Adrenal gland (tissue), 12 donors: ENCODE results near the gene SKOR1. TPM values are rescaled to one million over a fixed set of nuclear protein-coding genes. Genes with fewer than 3 reads are reported as not detected.
A peak's percentile ranks its signal among the peaks of the same experiment; 100 is the strongest.

Experiments used
- DNase-seq, 7 donors: peaks; one replicate each; pipeline ENCODE4 v3.0.0-alpha.2; 2019 to 2020
- H3K27ac ChIP-seq, 5 donors: fragments of 200-600 bp; sonication (generic) in 4 of 5; 1 replicate in 3 of 5; 2 replicates in 2 of 5; pipeline versions ENCODE4 v1.5.1 to v1.8.0; 2016 to 2020; ENCODE audit warnings: mild to moderate bottlenecking in 1 of 5
- H3K27me3 ChIP-seq: fragments of 200-600 bp; 2 replicates; pipeline ENCODE4 v1.8.0; 2021
- H3K36me3 ChIP-seq, 2 donors: fragments of 200-600 bp; replicated peaks in 1 of 2; 1 replicate in 1 of 2; 2 replicates in 1 of 2; pipeline versions ENCODE4 v1.5.1 to v1.8.0; 2018 to 2022
- H3K4me1 ChIP-seq, 2 donors: fragments of 200-600 bp; replicated peaks in 1 of 2; 1 replicate in 1 of 2; 2 replicates in 1 of 2; pipeline versions ENCODE4 v1.5.1 to v1.8.0; 2018 to 2021
- H3K4me3 ChIP-seq, 4 donors: fragments of 200-600 bp; sonication (generic) in 3 of 4; one replicate each; pipeline ENCODE4 v1.5.1; 2016 to 2018
- H3K9me3 ChIP-seq, 3 donors: fragments of 200-600 bp; sonication (generic) in 1 of 3; replicated peaks in 1 of 3; 1 replicate in 2 of 3; 2 replicates in 1 of 3; pipeline versions ENCODE4 v1.5.1 to v1.8.0; 2016 to 2021
- CTCF ChIP-seq, 6 experiments: fragments of 450-650 bp in 4 of 6; fragments of 200-600 bp in 2 of 6; sonication (generic) in 1 of 6; IDR thresholded peaks; 1 replicate in 5 of 6; 2 replicates in 1 of 6; pipeline versions ENCODE4 v1.5.1 to v1.8.0; 2016 to 2021; ENCODE audit warnings: antibody characterized with exemption in 6 of 6, mild to moderate bottlenecking in 2 of 6, moderate library complexity in 1 of 6
- POLR2A ChIP-seq, 2 donors: fragments of 450-650 bp; IDR thresholded peaks; one replicate each; pipeline ENCODE4 v1.6.1; 2017; ENCODE audit warnings: antibody characterized with exemption in 2 of 2, mild to moderate bottlenecking in 2 of 2, moderate library complexity in 1 of 2
- WGBS, 4 donors: extraction: QIAGEN DNeasy Blood & Tissue Kit in 2 of 4; methylation state at CpG; one replicate each; pipeline versions ENCODE4 v1.1.5 to v1.1.7; 2013 to 2017; 5-methylcytosine and 5-hydroxymethylcytosine counted together
- intact Hi-C, 2 donors: fragments of 100-400 bp; cut with DNase I; formaldehyde crosslinking; loops; one replicate each; pipeline versions ENCODE4 v1.14.1 to v1.15.0; 2022 to 2023
- polyA plus RNA-seq, 3 donors: library from polyadenylated mRNA; stranded (reverse); fragments of 200-250 nt in 2 of 3; fragments of 350-450 nt in 1 of 3; fragmentation: Illumina TruSeq in 1 of 3; extraction: RNeasy Lipid Tissue Mini Kit (QIAGEN cat#74804) in 1 of 3; gene quantifications; one replicate each; pipeline ENCODE4 v1.2.3, GENCODE V29; 2013 to 2014
- total RNA-seq, 9 donors: library from RNA; depleted of rRNA in 4 of 9; stranded (reverse); fragments of >200 nt in 4 of 9; fragments of 120-200 nt in 1 of 9; fragmentation: NEBNext Ultra II Directional in 1 of 9; extraction: Animal tissue kit (Norgen Biotek cat#: 25700) in 1 of 9; gene quantifications; one replicate each; pipeline versions ENCODE4 v1.1.0 to v1.2.4, GENCODE V29; 2013 to 2023
- donor health status: healthy with polysubstance abuse.
- donor health status: Bipolar disorder and iron deficiency.
- donor health status: DM: yes; HTN: yes; CAD: no.
- donor health status: DM: no; HTN: no; CAD: no.
- donor health status: DM: no; HTN: no; CAD: no.
- donor health status: DM: yes; HTN: yes; CAD: no.

SKOR1 gene
- total and polyA plus RNA-seq, 12 donors, result 0.17 to 1.3 (median 0.53) TPM; not detected in 1

GRCh38 chr15:67796196-67797127, 28.8 kb upstream of the SKOR1 start:
- Histone ChIP-seq H3K27ac (no peak overlapping the region), H3K27me3 (no peaks in the 10 kb centered on the region), H3K4me3 (no peak overlapping the region), H3K9me3 (no peaks in the 10 kb centered on the region), H3K4me1 (peaks cover 0 to 11% of the 10 kb centered on the region in 2 donors), H3K36me3 (no peaks in the 10 kb centered on the region)
- peak in 1 of 7 donors; percentile 33 for DNase-seq
- 73 to 86% (median 81%) methylated on average over 4 of the region's 4 CpGs for WGBS, 4 donors
- TF ChIP-seq POLR2A (IDR thresholded peaks at IDR 0.05), result no peak
- TF ChIP-seq CTCF (IDR thresholded peaks at IDR 0.05), result no peak
- intact Hi-C loops, result no loop called here

DNA sequence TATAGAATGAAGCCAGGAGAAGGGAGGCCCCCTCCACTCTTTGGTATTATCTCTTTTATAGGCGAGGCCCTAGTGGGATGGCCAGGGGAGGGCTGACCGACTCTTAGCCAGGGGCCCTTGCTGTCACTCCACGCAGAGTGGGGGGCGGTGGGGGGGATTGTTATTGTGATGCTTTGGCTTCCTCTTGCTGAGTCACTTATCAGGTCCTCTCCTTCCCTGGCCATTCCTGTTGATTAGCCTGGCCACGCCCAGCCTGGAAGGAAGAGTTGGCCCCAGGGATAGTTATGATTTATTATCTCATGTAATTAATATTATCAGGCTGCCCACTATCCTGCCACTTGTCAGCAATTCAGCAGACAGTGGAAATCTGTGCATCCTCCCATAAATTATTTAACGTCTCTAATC, 25.5 kb upstream of the SKOR1 start:
- DNase-seq, result peak in 3 of 7 donors; percentile 30 to 61 (median 35)
- intact Hi-C loops, result no loop called here
- no peak overlapping the region for H3K4me3 ChIP-seq
- no peaks in the 10 kb centered on the region for H3K4me1 ChIP-seq
- no peaks in the 10 kb centered on the region for H3K9me3 ChIP-seq
- 63 to 73% (median 71%) methylated on average over 4 to 6 of the region's 6 CpGs for WGBS, 4 donors
- H3K27me3 ChIP-seq, result no peaks in the 10 kb centered on the region
- H3K36me3 ChIP-seq, result no peaks in the 10 kb centered on the region
- H3K27ac ChIP-seq, result no peak overlapping the region
- no peak for TF ChIP-seq POLR2A (IDR thresholded peaks at IDR 0.05)
- TF ChIP-seq CTCF (IDR thresholded peaks at IDR 0.05), result no peak

- Histone ChIP-seq H3K4me3 (no peak overlapping the region), H3K36me3 (no peaks in the 10 kb centered on the region), H3K27me3 (no peaks in the 10 kb centered on the region), H3K4me1 (no peaks in the 10 kb centered on the region), H3K27ac (no peak overlapping the region), H3K9me3 (no peaks in the 10 kb centered on the region)
- WGBS, 4 donors, result 95 to 100% (median 98%) methylated on average over 1 to 2 of the region's 2 CpGs
- no peak for DNase-seq
- TF ChIP-seq CTCF (IDR thresholded peaks at IDR 0.05) (no peak), POLR2A (IDR thresholded peaks at IDR 0.05) (no peak)
- intact Hi-C loops, result no loop called here
Measured at GRCh38 chr15:67801142-67801541, 24.2 kb upstream of the SKOR1 start.

DNA sequence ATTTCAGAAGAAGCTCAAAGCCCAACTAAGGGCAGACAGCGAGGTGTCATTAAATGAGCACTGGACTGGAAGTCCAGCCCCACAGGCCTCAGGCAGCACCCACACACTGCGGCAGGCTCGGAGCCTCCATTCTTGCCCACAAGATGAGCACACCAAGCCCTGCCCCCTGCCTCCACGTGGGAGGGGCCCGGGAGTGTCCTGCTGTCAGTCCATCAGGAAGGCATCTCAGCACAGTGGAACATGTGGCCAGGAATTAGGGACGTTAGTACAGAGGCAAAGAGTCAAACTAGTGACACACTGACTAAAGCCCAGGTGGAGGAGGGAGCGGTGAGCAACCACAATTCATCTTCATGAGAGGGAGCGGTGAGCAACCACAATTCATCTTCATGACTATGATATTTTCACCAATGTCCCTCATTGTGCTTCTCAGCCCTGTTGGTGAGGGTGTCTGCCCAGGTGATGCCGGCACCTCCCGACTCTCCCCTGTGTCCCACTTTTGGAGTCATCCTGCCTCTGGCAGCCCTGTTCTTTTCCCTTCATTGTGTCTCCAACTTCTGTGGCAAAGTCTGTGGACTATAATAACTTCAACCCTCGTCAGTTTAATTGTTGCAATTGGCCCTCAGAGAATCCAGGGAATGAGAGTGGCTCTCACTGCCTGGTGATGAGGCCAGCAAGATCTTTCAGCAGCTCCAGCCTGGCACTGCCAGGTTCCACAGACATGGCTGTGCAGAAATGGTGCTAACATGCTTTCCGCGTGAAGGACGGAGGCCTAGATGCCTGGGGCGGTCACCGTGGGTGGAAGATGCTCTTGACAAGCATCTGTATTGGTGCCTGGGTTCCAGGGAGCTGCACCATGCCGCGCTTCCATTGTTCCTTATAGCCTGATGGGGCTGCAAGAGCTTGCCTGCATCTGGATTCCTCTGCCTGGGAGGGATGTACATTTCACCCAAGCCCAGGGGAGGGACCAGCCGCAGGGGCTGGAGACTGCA, 23.1 kb upstream of the SKOR1 start:
- Histone ChIP-seq H3K27me3 (no peaks in the 10 kb centered on the region), H3K9me3 (no peaks in the 10 kb centered on the region), H3K27ac (no peak overlapping the region), H3K36me3 (no peaks in the 10 kb centered on the region), H3K4me3 (no peak overlapping the region), H3K4me1 (no peaks in the 10 kb centered on the region)
- intact Hi-C loops, result no loop called here
- DNase-seq, result peak in 1 of 7 donors; percentile 25
- TF ChIP-seq CTCF (IDR thresholded peaks at IDR 0.05) (no peak), POLR2A (IDR thresholded peaks at IDR 0.05) (no peak)
- WGBS, 4 donors, result 86 to 91% (median 90%) methylated on average over 14 to 19 of the region's 19 CpGs
